A549 (cell line): Measurements from ENCODE around the gene NBL1. TPM values are rescaled to one million over a fixed set of nuclear protein-coding genes. Genes with fewer than 3 reads are reported as not detected.

ENCODE experiments used
- BCL3 ChIP-seq: fragments of >200 bp; sonication (Bioruptor Twin); formaldehyde crosslinking; IDR thresholded peaks from 3 replicates; pipeline ENCODE4 v1.6.1; 2016
- BHLHE40 ChIP-seq: IDR thresholded peaks from 2 replicates; pipeline ENCODE4 v1.6.1; 2012; ENCODE audit warnings: low read depth, low read length, inconsistent platforms
- CHD2 ChIP-seq: fragments of 150-350 bp; IDR thresholded peaks from 2 replicates; pipeline ENCODE4 v1.6.1; 2014; ENCODE audit warnings: low read length; ENCODE audit not compliant: partially characterized antibody
- CHD4 ChIP-seq: fragments of 200-600 bp; sonication (generic); IDR thresholded peaks from 2 replicates; pipeline ENCODE4 v1.6.1; 2016; ENCODE audit warnings: antibody characterized with exemption, mild to moderate bottlenecking, borderline replicate concordance
- E2F6 ChIP-seq: IDR thresholded peaks from 2 replicates; pipeline ENCODE4 v1.6.1; 2012; ENCODE audit warnings: low read depth, borderline replicate concordance
- EHF ChIP-seq: fragments of 250-450 bp; sonication (Bioruptor Pico); IDR thresholded peaks from 2 replicates; pipeline ENCODE4 v1.5.0; 2020; ENCODE audit warnings: mild to moderate bottlenecking
- EHMT2 ChIP-seq: fragments of 200-600 bp; sonication (generic); IDR thresholded peaks from 2 replicates; pipeline ENCODE4 v1.6.1; 2016; ENCODE audit warnings: antibody characterized with exemption, low read depth, mild to moderate bottlenecking, moderate library complexity
- ESRRA ChIP-seq: fragments of 150-350 bp; IDR thresholded peaks from 2 replicates; pipeline ENCODE4 v1.6.1; 2014; ENCODE audit warnings: mild to moderate bottlenecking, low read length, borderline replicate concordance
- GATA3 ChIP-seq: IDR thresholded peaks from 2 replicates; pipeline ENCODE4 v1.6.1; 2012; ENCODE audit warnings: borderline replicate concordance
- HMGXB4 ChIP-seq: fragments of 250-450 bp; sonication (Bioruptor Pico); IDR thresholded peaks from 2 replicates; pipeline ENCODE4 v1.5.0; 2021; ENCODE audit warnings: mild to moderate bottlenecking, moderate library complexity, borderline replicate concordance
- HOXA7 ChIP-seq: fragments of 250-450 bp; sonication (Bioruptor Pico); IDR thresholded peaks from 2 replicates; pipeline ENCODE4 v1.5.0; 2020; ENCODE audit warnings: mild to moderate bottlenecking, moderate library complexity
- HOXB13 ChIP-seq: fragments of 250-450 bp; sonication (Bioruptor Pico); IDR thresholded peaks from 2 replicates; pipeline ENCODE4 v1.5.0; 2020; ENCODE audit warnings: low read depth, mild to moderate bottlenecking, moderate library complexity
- MAFK ChIP-seq: fragments of 450-650 bp; IDR thresholded peaks from 2 replicates; pipeline ENCODE4 v1.6.1; 2014; ENCODE audit not compliant: partially characterized antibody
- NPAS2 ChIP-seq: fragments of 250-450 bp; sonication (Bioruptor Pico); IDR thresholded peaks from 2 replicates; pipeline ENCODE4 v1.8.0; 2022; ENCODE audit warnings: mild to moderate bottlenecking, moderate library complexity, borderline replicate concordance
- NR3C1 ChIP-seq: fragments of >200 bp; sonication (Bioruptor Twin); formaldehyde crosslinking; IDR thresholded peaks from 3 replicates; pipeline ENCODE4 v1.6.1; 2017
- PHF8 ChIP-seq: fragments of 200-600 bp; sonication (generic); IDR thresholded peaks from 2 replicates; pipeline ENCODE4 v1.6.1; 2016; ENCODE audit warnings: low read depth, mild to moderate bottlenecking, antibody characterized with exemption, moderate library complexity, borderline replicate concordance
- POLR2A ChIP-seq: IDR thresholded peaks from 2 replicates; pipeline ENCODE4 v1.6.1; 2012; ENCODE audit warnings: mild to moderate bottlenecking, low read length
- RARB ChIP-seq: fragments of 250-450 bp; sonication (Bioruptor Pico); IDR thresholded peaks from 2 replicates; pipeline ENCODE4 v1.8.0; 2021; ENCODE audit warnings: mild to moderate bottlenecking, moderate library complexity
- ZC3H11A ChIP-seq: fragments of 450-650 bp; IDR thresholded peaks from 2 replicates; pipeline ENCODE4 v1.6.1; 2014; ENCODE audit warnings: antibody characterized with exemption, mild to moderate bottlenecking
- ZSCAN20 ChIP-seq: fragments of 250-450 bp; sonication (Bioruptor Pico); IDR thresholded peaks from 2 replicates; pipeline ENCODE4 v1.8.0; 2022; ENCODE audit warnings: mild to moderate bottlenecking, moderate library complexity
- polyA plus RNA-seq, 4 experiments: library from polyadenylated mRNA; depleted of rRNA in 3 of 4; stranded (reverse); fragments of >200 nt; fragmentation: RNase III in 1 of 4; extraction: RNeasy Plus Mini Kit Qiagen cat#74134 plus additional on column Dnase treatment in 1 of 4; gene quantifications; 2 replicates in 3 of 4; 3 replicates in 1 of 4; pipeline ENCODE4 v1.2.3, GENCODE V29; 2011 to 2017
- TF ChIP-seq, protein P1 (sequence below): IDR thresholded peaks from 2 replicates; pipeline ENCODE4 v1.6.1; 2012
- TF ChIP-seq, protein P2 (sequence below): fragments of 200-600 bp; sonication (generic); IDR thresholded peaks from 2 replicates; pipeline ENCODE4 v1.6.1; 2016; ENCODE audit warnings: antibody characterized with exemption, mild to moderate bottlenecking, moderate library complexity

The NBL1 gene
- polyA plus RNA-seq, 2 of the 4 experiments (the other 2 are of a cell fraction) = 16.3 to 19.0 TPM

DNA sequence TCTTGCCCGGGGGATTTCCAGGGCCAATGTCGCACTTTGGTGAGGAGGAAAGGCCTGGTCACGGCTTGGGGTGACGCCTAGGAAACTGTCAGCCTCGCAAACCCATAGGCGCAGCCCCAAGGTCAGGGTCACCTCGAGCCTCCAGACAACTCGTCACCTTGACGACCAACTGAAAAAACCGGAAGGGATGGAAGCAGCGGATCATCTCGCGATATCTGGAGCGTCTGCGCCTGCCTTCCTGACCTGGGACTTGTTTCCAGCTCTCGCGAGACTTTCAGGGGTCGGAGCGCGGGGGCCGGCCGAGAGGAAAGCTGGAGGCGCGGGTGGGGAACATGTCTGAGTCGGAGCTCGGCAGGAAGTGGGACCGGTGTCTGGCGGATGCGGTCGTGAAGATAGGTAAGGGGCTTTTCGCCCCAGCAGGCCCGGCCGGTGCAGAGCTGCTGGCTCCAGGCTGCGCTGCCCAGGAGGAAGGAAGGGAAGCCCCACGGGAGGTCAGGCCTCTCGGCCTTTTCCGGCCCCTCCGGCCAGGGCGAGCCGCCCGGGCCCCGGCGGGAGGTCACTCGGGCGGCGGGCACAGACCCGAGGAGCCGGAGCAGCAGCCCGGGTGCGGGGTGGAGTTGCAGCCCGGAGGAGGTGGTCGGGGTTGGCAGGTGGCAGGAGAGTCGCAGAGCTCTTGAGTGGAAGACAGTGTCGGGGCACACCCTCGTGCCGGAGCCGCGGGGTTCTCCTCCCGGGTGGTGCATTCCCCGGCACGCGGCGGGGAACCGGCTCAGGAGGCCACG, 47.2 kb upstream of the NBL1 start (continued):
- no peak for TF ChIP-seq HMGXB4 (CRISPR knock-in tag)
- 0 out of 2 replicates have a peak, but pooled peaks have one; percentile 19 for TF ChIP-seq E2F6
- TF ChIP-seq EHF (CRISPR knock-in tag) = no peak
- TF ChIP-seq NR3C1 = no peak
- TF ChIP-seq POLR2A = peak; percentile 57
- TF ChIP-seq HOXA7 (CRISPR knock-in tag) = no peak
- TF ChIP-seq ZSCAN20 (CRISPR knock-in tag) = no peak
- TF ChIP-seq RARB (CRISPR knock-in tag) = no peak
- peak; percentile 96 for TF ChIP-seq CHD2
- TF ChIP-seq EHMT2 = no peak
- no peak for TF ChIP-seq ZC3H11A
- no peak for TF ChIP-seq BHLHE40
- TF ChIP-seq HOXB13 (CRISPR knock-in tag) = no peak
- TF ChIP-seq, protein P1, sequence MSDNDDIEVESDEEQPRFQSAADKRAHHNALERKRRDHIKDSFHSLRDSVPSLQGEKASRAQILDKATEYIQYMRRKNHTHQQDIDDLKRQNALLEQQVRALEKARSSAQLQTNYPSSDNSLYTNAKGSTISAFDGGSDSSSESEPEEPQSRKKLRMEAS = no peak; the same call in 1 of the 2 replicates
- TF ChIP-seq ESRRA = peak; percentile 79; the same call in 1 of the 2 replicates
- peak; percentile 74 for TF ChIP-seq PHF8
- TF ChIP-seq MAFK = no peak
- no peak for TF ChIP-seq NPAS2 (CRISPR knock-in tag)
- TF ChIP-seq, protein P2, sequence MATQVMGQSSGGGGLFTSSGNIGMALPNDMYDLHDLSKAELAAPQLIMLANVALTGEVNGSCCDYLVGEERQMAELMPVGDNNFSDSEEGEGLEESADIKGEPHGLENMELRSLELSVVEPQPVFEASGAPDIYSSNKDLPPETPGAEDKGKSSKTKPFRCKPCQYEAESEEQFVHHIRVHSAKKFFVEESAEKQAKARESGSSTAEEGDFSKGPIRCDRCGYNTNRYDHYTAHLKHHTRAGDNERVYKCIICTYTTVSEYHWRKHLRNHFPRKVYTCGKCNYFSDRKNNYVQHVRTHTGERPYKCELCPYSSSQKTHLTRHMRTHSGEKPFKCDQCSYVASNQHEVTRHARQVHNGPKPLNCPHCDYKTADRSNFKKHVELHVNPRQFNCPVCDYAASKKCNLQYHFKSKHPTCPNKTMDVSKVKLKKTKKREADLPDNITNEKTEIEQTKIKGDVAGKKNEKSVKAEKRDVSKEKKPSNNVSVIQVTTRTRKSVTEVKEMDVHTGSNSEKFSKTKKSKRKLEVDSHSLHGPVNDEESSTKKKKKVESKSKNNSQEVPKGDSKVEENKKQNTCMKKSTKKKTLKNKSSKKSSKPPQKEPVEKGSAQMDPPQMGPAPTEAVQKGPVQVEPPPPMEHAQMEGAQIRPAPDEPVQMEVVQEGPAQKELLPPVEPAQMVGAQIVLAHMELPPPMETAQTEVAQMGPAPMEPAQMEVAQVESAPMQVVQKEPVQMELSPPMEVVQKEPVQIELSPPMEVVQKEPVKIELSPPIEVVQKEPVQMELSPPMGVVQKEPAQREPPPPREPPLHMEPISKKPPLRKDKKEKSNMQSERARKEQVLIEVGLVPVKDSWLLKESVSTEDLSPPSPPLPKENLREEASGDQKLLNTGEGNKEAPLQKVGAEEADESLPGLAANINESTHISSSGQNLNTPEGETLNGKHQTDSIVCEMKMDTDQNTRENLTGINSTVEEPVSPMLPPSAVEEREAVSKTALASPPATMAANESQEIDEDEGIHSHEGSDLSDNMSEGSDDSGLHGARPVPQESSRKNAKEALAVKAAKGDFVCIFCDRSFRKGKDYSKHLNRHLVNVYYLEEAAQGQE = peak; percentile 89
- peak; percentile 44; the same call in 1 of the 2 replicates for TF ChIP-seq GATA3
- no peak for TF ChIP-seq BCL3
- TF ChIP-seq CHD4 = no peak
